ENCODE results near the gene GHDC. TPM values are rescaled to one million over a fixed set of nuclear protein-coding genes. Genes with fewer than 3 reads are reported as not detected.

Gene GHDC
- total RNA-seq, 6 experiments from 2014 or later: 1.5 to 7.5 (median 6.4) TPM

DNA sequence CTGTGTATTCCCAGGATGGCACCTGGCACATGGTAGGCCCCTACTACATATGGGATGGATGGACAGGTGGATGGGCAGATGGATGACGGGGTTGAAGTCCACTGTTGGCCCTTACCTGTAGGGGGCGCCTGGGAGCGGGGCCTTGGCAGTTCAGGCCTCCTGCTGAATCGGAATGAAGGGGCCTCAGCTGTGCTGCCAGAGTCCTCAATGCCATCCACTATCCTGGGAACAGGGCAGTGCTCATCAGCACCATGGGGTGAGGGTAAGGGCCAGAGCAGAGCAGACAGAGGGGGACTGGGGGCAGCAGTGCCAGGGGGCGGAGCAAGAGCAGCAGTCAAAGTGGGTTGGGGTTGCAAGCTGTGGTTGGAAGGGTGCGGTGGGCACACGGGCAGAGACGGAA lies 31.2 kb downstream of the GHDC start:
- DNase-seq: no peak

DNA sequence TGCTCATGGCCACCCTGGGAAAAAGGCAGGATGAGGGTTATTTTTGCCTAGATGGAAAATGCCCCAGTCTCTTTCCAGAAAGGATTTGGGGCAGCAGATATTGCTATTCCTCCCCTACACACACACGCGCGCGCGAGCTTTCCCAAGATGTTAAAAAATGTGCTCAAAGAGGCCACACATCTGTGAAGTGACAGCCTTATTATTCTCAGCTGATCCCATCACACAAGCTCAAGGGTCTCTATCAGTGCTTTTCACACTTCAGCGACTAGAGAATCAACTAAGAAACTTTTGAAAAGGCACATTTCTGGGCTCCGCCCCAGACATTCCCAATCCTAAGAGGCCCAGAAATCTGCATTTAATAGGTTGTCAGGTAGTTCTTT lies 33.8 kb downstream of the GHDC start:
- TF ChIP-seq, protein P1, sequence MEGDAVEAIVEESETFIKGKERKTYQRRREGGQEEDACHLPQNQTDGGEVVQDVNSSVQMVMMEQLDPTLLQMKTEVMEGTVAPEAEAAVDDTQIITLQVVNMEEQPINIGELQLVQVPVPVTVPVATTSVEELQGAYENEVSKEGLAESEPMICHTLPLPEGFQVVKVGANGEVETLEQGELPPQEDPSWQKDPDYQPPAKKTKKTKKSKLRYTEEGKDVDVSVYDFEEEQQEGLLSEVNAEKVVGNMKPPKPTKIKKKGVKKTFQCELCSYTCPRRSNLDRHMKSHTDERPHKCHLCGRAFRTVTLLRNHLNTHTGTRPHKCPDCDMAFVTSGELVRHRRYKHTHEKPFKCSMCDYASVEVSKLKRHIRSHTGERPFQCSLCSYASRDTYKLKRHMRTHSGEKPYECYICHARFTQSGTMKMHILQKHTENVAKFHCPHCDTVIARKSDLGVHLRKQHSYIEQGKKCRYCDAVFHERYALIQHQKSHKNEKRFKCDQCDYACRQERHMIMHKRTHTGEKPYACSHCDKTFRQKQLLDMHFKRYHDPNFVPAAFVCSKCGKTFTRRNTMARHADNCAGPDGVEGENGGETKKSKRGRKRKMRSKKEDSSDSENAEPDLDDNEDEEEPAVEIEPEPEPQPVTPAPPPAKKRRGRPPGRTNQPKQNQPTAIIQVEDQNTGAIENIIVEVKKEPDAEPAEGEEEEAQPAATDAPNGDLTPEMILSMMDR (IDR thresholded peaks at IDR 0.05): no peak
- DNase-seq: no peak
- H3K27me3 Mint-ChIP-seq (ENCODE audit: insufficient read depth): peaks cover 4% of the 10 kb centered on the region
- H3K4me1 Mint-ChIP-seq (ENCODE audit: low read depth): peaks cover 6% of the 10 kb centered on the region; the same call in 1 of the 2 replicates
- no peak overlapping the region for H3K27ac Mint-ChIP-seq
- no peak overlapping the region for H3K4me3 Mint-ChIP-seq
- no peaks in the 10 kb centered on the region for H3K36me3 Mint-ChIP-seq (ENCODE audit: low read depth)
- H3K9me3 Mint-ChIP-seq: no peaks in the 10 kb centered on the region

More for the DNA sequence above, 31.2 kb downstream of the GHDC start:
- TF ChIP-seq, protein P1 (IDR thresholded peaks at IDR 0.05): peak; percentile 71
- Mint-ChIP-seq H3K27me3 (ENCODE audit: insufficient read depth) (peaks cover 8% of the 10 kb centered on the region), H3K4me3 (no peak overlapping the region), H3K27ac (no peak overlapping the region), H3K4me1 (ENCODE audit: low read depth) (no peaks in the 10 kb centered on the region), H3K36me3 (ENCODE audit: low read depth) (no peaks in the 10 kb centered on the region), H3K9me3 (no peaks in the 10 kb centered on the region)

DNA sequence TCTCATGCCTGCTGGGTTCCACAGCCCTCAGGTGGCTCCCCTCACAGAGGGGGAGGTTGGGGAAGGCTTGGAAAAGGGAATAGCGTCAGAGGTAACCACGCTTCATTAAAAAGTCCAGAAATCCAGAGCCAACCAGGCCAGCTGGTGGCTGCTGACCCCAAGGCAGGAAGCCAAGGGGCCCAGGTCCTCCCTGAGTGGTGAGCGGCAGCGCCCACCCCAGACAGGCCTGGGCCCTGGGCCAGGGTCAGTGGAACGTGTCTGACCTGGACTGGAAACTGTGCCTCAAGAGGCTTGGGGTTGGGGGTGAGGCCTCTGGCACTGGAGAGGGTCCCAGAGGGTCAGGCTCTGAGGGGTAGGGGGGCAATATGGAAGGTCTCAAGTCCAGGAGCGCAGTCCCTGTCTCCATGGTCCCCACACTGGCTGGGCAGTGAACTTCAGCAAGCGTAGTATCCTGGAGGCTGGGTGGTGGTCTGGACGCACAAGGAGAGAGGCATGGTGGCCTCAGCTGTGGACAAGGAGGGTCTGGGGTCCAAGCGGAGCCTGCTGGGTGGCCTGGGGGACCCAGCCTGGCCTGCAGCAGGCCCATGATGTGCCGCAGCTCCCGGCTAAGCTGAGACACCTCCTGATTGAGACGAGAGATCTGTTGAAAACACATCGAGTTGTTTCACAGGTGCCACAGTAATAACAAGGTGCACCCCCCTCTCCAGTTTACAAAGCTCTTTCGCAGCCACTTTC lies 34.3 kb downstream of the GHDC start:
- H3K27ac Mint-ChIP-seq: no peak overlapping the region
- TF ChIP-seq, protein P1 (IDR thresholded peaks at IDR 0.05): no peak
- DNase-seq: no peak
- peaks cover 8% of the 10 kb centered on the region; the same call in 1 of the 2 replicates for H3K4me1 Mint-ChIP-seq (ENCODE audit: low read depth)
- H3K27me3 Mint-ChIP-seq (ENCODE audit: insufficient read depth): peaks cover 4% of the 10 kb centered on the region; the same call in 1 of the 2 replicates
- H3K4me3 Mint-ChIP-seq: no peak overlapping the region
- H3K9me3 Mint-ChIP-seq: no peaks in the 10 kb centered on the region
- H3K36me3 Mint-ChIP-seq (ENCODE audit: low read depth): no peaks in the 10 kb centered on the region

DNA sequence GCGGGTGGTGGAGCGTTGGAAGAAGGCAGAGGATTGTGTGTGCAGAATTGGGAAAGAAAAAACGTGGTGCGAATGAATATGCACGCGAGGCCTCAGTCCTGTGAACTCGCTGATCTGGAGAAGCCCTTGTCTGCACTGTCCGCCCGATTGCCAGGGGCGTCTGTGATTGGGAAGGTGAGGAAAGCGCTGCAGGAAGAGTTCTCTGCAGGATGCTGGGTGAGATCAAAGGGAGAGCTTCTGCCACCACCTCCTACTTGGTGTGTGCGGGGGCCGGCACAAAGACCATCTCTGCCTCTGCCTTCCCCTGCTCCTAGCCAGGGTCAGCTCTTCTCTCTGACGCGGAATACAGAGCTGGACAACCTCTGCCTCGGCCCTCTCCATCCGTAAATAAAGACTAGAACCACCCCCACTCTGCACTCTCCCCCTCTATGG lies 38.7 kb downstream of the GHDC start:
- H3K27me3 Mint-ChIP-seq (ENCODE audit: insufficient read depth): no peaks in the 10 kb centered on the region
- H3K4me3 Mint-ChIP-seq: peak overlapping the region; percentile 93
- peak overlapping the region; percentile 31; the same call in 1 of the 2 replicates for H3K27ac Mint-ChIP-seq
- TF ChIP-seq, protein P1 (IDR thresholded peaks at IDR 0.05): no peak
- peaks cover 28% of the 10 kb centered on the region for H3K4me1 Mint-ChIP-seq (ENCODE audit: low read depth)
- no peaks in the 10 kb centered on the region for H3K9me3 Mint-ChIP-seq
- DNase-seq: no peak
- 0 out of 2 replicates have a peak, but pooled peaks cover 10% of the 10 kb centered on the region for H3K36me3 Mint-ChIP-seq (ENCODE audit: low read depth)

DNA sequence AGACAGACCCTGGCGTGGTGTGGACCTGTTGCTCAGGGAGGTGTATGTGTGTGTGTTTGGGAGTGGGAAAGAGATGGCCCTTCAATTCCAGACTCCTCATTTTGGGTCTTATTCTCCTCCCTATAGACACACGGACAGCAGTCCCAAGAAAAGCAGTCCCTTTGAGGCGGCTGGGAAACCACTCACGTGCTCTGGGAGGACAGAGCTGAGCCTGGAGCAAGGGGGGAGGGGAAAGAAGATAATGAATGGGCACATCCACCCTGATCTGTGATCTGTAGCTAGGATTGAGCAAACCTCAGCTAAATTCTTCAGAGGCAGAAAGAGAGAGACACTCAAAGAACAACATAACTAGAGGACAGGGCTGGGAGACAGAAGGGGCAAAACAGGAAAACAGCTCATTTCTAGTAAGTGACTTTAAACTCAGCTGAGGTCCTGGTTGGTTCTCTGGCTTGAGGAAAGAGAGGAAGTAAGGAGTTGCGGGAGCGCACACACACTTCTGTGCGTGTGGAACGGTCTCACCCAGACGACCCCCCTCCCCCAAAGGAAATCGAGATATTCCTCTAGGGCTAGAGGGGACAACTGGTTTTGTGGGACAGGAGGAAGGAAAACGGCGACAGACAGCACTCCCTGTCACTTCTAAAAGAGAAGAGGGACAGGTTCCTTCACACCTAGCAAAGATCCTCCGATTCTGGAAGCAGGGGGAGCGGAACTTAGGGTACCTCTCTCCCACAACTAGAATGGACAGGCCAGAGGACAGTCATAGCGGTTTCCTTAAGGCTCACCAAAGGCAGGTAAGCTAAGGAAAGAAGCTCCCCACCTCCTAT lies 40.2 kb downstream of the GHDC start:
- TF ChIP-seq, protein P1 (IDR thresholded peaks at IDR 0.05): no peak
- peak overlapping the region; percentile 93 for H3K4me3 Mint-ChIP-seq
- peaks cover 28% of the 10 kb centered on the region for H3K4me1 Mint-ChIP-seq (ENCODE audit: low read depth)
- H3K27me3 Mint-ChIP-seq (ENCODE audit: insufficient read depth): no peaks in the 10 kb centered on the region
- no peak for DNase-seq
- H3K9me3 Mint-ChIP-seq: no peaks in the 10 kb centered on the region
- 0 out of 2 replicates have a peak, but pooled peaks cover 10% of the 10 kb centered on the region for H3K36me3 Mint-ChIP-seq (ENCODE audit: low read depth)
- peak overlapping the region; percentile 88 for H3K27ac Mint-ChIP-seq

Data from HFFc6 (cell line).